ENCODE data around the gene DYNLT2. TPM values are rescaled to one million over a fixed set of nuclear protein-coding genes. Genes with fewer than 3 reads are reported as not detected.
A peak's percentile ranks its signal among the peaks of the same experiment; 100 is the strongest.

DYNLT2 gene
- polyA plus RNA-seq, 1 donor = 7.2 TPM

DNA sequence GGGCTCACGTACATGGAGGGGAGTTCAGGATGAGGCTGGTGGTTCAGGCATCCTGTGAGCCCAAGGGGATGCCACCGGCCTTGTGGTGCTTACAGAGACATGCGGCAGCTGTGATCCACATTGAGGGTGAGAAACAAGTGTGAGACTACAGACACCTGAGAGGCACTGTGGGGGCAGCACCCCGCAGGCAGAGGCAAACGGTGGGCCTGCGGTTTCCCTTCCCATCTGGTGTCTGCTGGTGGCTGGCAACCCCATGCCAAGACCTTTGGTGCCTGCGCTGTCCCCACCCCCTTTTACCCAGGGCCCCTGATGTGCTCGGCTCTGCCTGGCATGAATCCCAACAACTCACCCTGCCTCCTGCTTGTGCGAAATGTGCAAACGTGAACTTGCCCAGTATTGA is 42.0 kb upstream of the DYNLT2 start:
- no CpG with 5 or more reads among the region's 10 CpGs for WGBS (ENCODE audit: insufficient coverage, low lambda C conversion rate)
- H3K9me3 ChIP-seq (ENCODE audit: control insufficient read depth, low read depth, low read length) = no peaks in the 10 kb centered on the region
- no peak for DNase-seq

DNA sequence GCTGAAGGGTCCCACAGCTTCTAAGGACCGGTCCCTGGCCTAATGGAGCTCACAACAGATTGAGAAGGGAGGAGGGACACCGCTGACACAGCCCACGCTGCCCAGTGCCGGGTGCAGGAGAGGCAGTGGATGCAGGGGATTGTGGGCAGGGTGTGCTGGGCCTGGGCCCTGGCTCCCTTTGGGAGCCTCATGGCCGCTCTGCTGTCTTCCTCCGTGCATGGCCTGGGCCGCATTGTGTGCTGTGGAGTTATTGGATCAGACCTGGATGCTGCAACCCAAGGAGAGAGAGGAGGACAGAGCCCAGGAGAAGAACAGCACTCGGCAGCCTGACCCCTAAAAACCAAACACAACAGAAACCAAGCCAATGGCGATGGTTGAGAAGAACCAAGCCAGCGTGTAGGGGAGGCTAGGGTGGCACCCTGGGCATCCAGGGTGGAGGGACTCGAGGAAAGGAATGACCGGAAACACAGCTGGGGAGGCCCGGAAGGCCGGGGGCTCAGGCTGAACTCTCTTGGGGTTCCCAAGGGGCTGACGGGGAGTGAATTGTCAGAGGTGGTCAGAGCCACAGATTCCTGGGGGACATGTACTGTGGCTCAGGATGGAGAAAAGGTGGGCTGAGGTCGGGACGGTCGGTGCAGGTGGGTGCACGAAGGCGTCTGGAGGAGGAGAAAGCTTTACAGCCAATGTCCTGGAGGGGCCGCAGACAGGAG is 41.1 kb upstream of the DYNLT2 start:
- DNase-seq = no peak

More for the DNA sequence above, 42.0 kb upstream of the DYNLT2 start:
- Histone ChIP-seq H3K27ac (ENCODE audit: low read length) (no peak overlapping the region), H3K36me3 (ENCODE audit: control insufficient read depth, insufficient read depth, low read length) (no peaks in the 10 kb centered on the region), H3K27me3 (ENCODE audit: control insufficient read depth, insufficient read depth, low read length) (no peaks in the 10 kb centered on the region), H3K4me3 (ENCODE audit: low read length) (no peak overlapping the region), H3K4me1 (ENCODE audit: control insufficient read depth, insufficient read depth, low read length) (peaks cover 33% of the 10 kb centered on the region)

DNA sequence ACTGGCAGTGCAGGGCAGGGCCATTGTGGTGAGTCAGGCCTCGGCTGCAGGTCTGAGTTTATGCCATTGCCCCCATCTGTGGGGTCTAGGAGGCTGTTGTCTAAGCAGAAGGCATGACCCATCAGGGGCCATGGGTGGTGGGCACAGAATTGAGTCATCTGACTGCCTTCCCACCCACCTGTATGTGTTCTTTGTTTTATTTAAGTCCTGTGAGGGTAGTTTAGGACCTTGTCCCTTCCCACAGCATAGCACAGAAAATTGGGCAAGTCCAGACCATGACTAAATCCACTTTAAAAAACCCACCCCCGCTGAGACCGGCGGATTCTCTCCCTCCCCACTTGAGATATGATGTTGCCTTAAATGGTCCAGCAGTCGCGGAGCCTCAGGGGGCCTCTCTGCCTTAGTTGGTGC is 40.4 kb upstream of the DYNLT2 start:
- no peak for DNase-seq
- WGBS (ENCODE audit: insufficient coverage, low lambda C conversion rate) = 80% methylated on average over 2 of the region's 6 CpGs

More for the DNA sequence above, 41.1 kb upstream of the DYNLT2 start:
- Histone ChIP-seq H3K4me1 (ENCODE audit: control insufficient read depth, insufficient read depth, low read length) (peaks cover 32% of the 10 kb centered on the region), H3K4me3 (ENCODE audit: low read length) (no peak overlapping the region), H3K27me3 (ENCODE audit: control insufficient read depth, insufficient read depth, low read length) (no peaks in the 10 kb centered on the region), H3K36me3 (ENCODE audit: control insufficient read depth, insufficient read depth, low read length) (no peaks in the 10 kb centered on the region), H3K27ac (ENCODE audit: low read length) (no peak overlapping the region), H3K9me3 (ENCODE audit: control insufficient read depth, low read depth, low read length) (no peaks in the 10 kb centered on the region)
- WGBS (ENCODE audit: insufficient coverage, low lambda C conversion rate) = no CpG with 5 or more reads among the region's 21 CpGs

DNA sequence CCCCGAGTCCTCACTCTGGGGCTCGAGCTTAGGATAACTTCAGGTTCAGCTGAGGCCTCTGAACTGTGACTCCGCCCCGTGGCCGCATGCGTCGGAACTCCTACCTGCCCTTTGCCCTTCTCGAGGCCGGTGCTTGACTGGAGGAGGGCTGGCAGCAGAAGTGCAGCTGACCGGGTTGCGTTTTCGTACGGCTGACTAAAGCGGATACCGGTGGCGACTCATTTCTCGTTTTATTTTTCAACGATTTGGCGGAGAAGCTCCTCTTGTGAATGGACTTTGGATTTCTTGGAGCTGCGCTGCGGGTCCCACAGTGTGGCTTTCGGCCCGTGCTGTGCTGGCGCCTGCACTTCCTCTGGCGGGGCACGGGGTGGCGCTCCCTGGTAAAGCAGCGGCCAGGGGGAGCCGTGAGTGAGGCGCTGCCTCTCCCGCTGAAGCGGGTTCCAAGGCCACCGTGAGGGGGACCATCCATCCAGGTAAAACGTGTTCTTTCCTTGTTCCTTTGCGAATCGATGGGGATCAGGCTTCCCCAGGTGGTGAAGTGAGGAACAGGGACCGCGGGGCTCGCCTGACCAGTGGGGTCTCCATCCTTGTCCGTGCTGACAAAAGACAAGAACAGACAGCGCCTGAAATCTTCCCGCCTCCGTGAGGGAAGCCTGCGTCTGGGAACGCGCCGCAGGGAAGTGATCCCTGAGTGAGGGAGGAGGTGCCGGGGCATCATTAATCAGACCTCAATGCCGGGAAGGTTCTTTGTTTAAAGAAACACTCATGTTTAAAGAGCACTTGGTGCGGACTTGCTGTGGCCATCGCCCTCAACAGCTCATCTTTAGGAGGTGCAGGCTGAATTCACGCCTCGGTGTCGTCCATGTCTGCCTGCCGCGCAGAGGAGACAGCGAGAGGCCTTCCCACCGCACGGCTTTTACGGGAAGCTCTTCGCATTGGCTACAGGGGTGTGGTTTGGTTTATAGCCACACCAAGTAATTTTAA is 38.9 kb upstream of the DYNLT2 start:
- H3K4me3 ChIP-seq (ENCODE audit: low read length) = peak overlapping the region; percentile 51
- peak overlapping the region; percentile 66 for H3K27ac ChIP-seq (ENCODE audit: low read length)
- no peaks in the 10 kb centered on the region for H3K9me3 ChIP-seq (ENCODE audit: control insufficient read depth, low read depth, low read length)
- no CpG with 5 or more reads among the region's 61 CpGs for WGBS (ENCODE audit: insufficient coverage, low lambda C conversion rate)
- no peaks in the 10 kb centered on the region for H3K27me3 ChIP-seq (ENCODE audit: control insufficient read depth, insufficient read depth, low read length)
- DNase-seq = peak; percentile 76 to 89
- peaks cover 31% of the 10 kb centered on the region for H3K4me1 ChIP-seq (ENCODE audit: control insufficient read depth, insufficient read depth, low read length)
- no peaks in the 10 kb centered on the region for H3K36me3 ChIP-seq (ENCODE audit: control insufficient read depth, insufficient read depth, low read length)

More for the DNA sequence above, 40.4 kb upstream of the DYNLT2 start:
- H3K27ac ChIP-seq (ENCODE audit: low read length) = no peak overlapping the region
- no peaks in the 10 kb centered on the region for H3K36me3 ChIP-seq (ENCODE audit: control insufficient read depth, insufficient read depth, low read length)
- H3K9me3 ChIP-seq (ENCODE audit: control insufficient read depth, low read depth, low read length) = no peaks in the 10 kb centered on the region
- peaks cover 32% of the 10 kb centered on the region for H3K4me1 ChIP-seq (ENCODE audit: control insufficient read depth, insufficient read depth, low read length)
- no peak overlapping the region for H3K4me3 ChIP-seq (ENCODE audit: low read length)
- no peaks in the 10 kb centered on the region for H3K27me3 ChIP-seq (ENCODE audit: control insufficient read depth, insufficient read depth, low read length)

DNA sequence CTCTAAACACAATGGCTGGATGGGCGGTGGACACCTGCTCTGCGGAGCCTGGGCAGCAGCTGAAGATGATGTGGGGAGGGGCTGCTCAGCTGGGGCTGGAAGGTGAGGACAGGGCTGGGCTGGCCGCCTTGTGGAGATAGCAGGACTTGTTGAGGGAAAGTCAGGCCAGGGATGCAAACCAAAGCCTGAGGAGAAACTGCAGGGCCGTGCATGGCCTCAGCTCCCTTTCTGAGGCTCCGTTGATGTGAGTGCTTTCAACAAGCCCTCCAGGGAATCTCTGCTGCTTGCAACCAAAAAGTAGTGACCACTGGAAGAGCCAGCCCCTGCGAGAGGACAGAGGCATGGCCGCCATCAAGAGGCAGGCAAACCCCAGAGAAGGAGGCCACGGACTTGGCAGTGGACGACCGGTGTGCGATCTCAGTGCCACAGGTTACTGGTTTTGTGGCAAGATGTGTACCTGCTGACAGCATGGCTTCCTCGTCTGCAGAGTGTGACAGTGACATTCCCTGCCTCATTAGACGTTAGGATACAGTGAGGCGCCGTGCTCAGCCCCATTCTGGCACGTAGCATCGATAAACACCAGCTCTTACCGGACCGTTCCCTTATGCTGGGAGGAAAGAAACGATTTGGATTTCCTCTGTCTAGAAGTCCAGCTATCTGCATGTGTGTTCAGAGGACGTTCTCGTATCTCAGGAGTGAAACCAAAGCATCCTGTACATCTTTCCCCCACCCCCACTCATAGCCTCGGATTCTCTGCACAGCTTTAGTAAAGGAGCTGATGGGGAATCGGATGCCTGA is 38.0 kb upstream of the DYNLT2 start:
- Histone ChIP-seq H3K9me3 (ENCODE audit: control insufficient read depth, low read depth, low read length) (no peaks in the 10 kb centered on the region), H3K4me1 (ENCODE audit: control insufficient read depth, insufficient read depth, low read length) (peaks cover 22% of the 10 kb centered on the region), H3K4me3 (ENCODE audit: low read length) (peak overlapping the region; percentile 51), H3K27me3 (ENCODE audit: control insufficient read depth, insufficient read depth, low read length) (no peaks in the 10 kb centered on the region), H3K36me3 (ENCODE audit: control insufficient read depth, insufficient read depth, low read length) (no peaks in the 10 kb centered on the region), H3K27ac (ENCODE audit: low read length) (no peak overlapping the region)
- WGBS (ENCODE audit: insufficient coverage, low lambda C conversion rate) = no CpG with 5 or more reads among the region's 24 CpGs
- no peak for DNase-seq

DNA sequence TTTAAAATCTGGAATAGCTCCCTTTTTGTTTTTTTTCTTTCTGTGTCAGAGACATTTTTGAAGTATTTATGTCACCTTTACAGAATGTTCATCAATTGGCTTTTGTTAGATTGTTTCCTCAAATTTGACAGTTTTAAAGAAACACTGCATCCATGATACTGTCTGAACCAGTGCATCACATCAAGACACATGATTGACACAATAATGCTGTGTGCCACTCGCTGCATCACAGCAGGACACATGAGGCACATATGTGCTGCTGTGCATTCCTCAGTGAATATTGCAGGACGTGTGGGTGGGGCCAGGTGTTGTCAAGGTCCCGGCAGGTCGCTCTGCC is 37.4 kb upstream of the DYNLT2 start:
- no peak overlapping the region for H3K4me3 ChIP-seq (ENCODE audit: low read length)
- DNase-seq = no peak
- WGBS (ENCODE audit: insufficient coverage, low lambda C conversion rate) = no CpG with 5 or more reads among the region's 4 CpGs
- no peak overlapping the region for H3K27ac ChIP-seq (ENCODE audit: low read length)
- no peaks in the 10 kb centered on the region for H3K27me3 ChIP-seq (ENCODE audit: control insufficient read depth, insufficient read depth, low read length)
- H3K4me1 ChIP-seq (ENCODE audit: control insufficient read depth, insufficient read depth, low read length) = peaks cover 17% of the 10 kb centered on the region
- no peaks in the 10 kb centered on the region for H3K9me3 ChIP-seq (ENCODE audit: control insufficient read depth, low read depth, low read length)
- no peaks in the 10 kb centered on the region for H3K36me3 ChIP-seq (ENCODE audit: control insufficient read depth, insufficient read depth, low read length)

DNA sequence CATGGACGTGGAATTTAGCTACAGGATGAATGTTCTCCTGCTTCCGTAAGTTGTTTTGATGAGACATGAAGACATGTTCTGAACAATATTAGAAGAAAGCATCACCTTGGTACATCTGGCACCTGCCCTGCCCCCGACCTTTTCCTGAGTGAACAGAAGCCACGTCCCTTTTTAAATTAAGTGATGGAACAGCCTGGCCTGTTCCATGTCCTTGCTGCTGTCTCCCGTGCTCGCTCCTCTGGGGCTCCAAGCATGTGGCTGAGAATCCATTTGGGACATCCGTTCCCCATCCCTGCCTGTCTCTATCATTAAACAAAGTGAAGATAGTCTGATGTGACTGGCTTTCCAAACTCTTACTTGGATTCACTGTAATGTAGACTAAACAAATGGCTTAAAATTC is 36.4 kb upstream of the DYNLT2 start:
- H3K27ac ChIP-seq (ENCODE audit: low read length) = no peak overlapping the region
- H3K4me3 ChIP-seq (ENCODE audit: low read length) = no peak overlapping the region
- no peak for DNase-seq
- H3K9me3 ChIP-seq (ENCODE audit: control insufficient read depth, low read depth, low read length) = no peaks in the 10 kb centered on the region
- peaks cover 15% of the 10 kb centered on the region for H3K4me1 ChIP-seq (ENCODE audit: control insufficient read depth, insufficient read depth, low read length)
- 100% methylated on average over 2 of the region's 7 CpGs for WGBS (ENCODE audit: insufficient coverage, low lambda C conversion rate)
- no peaks in the 10 kb centered on the region for H3K27me3 ChIP-seq (ENCODE audit: control insufficient read depth, insufficient read depth, low read length)
- peaks cover 2% of the 10 kb centered on the region for H3K36me3 ChIP-seq (ENCODE audit: control insufficient read depth, insufficient read depth, low read length)

GRCh38 chr6:169786349-169786748 is 35.0 kb upstream of the DYNLT2 start:
- H3K9me3 ChIP-seq (ENCODE audit: control insufficient read depth, low read depth, low read length) = no peaks in the 10 kb centered on the region
- no CpG with 5 or more reads among the region's 5 CpGs for WGBS (ENCODE audit: insufficient coverage, low lambda C conversion rate)
- peaks cover 11% of the 10 kb centered on the region for H3K4me1 ChIP-seq (ENCODE audit: control insufficient read depth, insufficient read depth, low read length)
- H3K4me3 ChIP-seq (ENCODE audit: low read length) = no peak overlapping the region
- DNase-seq = no peak
- H3K27ac ChIP-seq (ENCODE audit: low read length) = no peak overlapping the region
- peaks cover 6% of the 10 kb centered on the region for H3K36me3 ChIP-seq (ENCODE audit: control insufficient read depth, insufficient read depth, low read length)
- H3K27me3 ChIP-seq (ENCODE audit: control insufficient read depth, insufficient read depth, low read length) = no peaks in the 10 kb centered on the region

GRCh38 chr6:169785566-169785965 is 34.2 kb upstream of the DYNLT2 start:
- no CpG with 5 or more reads among the region's 9 CpGs for WGBS (ENCODE audit: insufficient coverage, low lambda C conversion rate)

DNA sequence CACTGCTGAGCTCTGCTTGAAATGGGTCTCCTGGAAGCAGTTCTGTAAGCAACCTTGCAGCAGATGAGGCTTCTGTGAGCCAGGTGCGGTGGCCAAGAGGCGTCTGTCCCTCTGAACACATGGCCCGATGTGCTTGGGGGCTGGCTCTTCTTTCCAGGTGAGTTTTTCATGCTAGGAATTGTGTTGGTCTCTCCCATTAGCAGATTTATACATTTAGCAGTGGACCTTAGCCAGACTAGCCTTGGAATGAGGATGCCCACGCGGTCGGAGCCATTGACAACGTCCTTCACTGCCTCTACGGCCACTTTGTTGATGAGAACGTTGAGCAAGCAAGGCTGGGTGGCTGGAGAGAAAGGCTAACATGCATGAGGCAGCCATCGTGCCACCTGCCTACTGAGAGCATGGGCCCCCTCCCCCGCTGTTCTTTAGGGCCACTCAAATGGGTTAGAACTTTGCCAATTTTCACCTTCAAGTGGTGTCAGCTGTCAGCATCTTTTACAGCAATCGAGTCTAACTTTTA is 33.5 kb upstream of the DYNLT2 start:
- no peak for DNase-seq
- peaks cover 11% of the 10 kb centered on the region for H3K36me3 ChIP-seq (ENCODE audit: control insufficient read depth, insufficient read depth, low read length)
- H3K27me3 ChIP-seq (ENCODE audit: control insufficient read depth, insufficient read depth, low read length) = no peaks in the 10 kb centered on the region
- no peaks in the 10 kb centered on the region for H3K9me3 ChIP-seq (ENCODE audit: control insufficient read depth, low read depth, low read length)
- H3K27ac ChIP-seq (ENCODE audit: low read length) = no peak overlapping the region
- peaks cover 7% of the 10 kb centered on the region for H3K4me1 ChIP-seq (ENCODE audit: control insufficient read depth, insufficient read depth, low read length)
- no peak overlapping the region for H3K4me3 ChIP-seq (ENCODE audit: low read length)
- WGBS (ENCODE audit: insufficient coverage, low lambda C conversion rate) = no CpG with 5 or more reads among the region's 12 CpGs

More at GRCh38 chr6:169785566-169785965, 34.2 kb upstream of the DYNLT2 start:
- Histone ChIP-seq H3K9me3 (ENCODE audit: control insufficient read depth, low read depth, low read length) (no peaks in the 10 kb centered on the region), H3K36me3 (ENCODE audit: control insufficient read depth, insufficient read depth, low read length) (peaks cover 8% of the 10 kb centered on the region), H3K27me3 (ENCODE audit: control insufficient read depth, insufficient read depth, low read length) (no peaks in the 10 kb centered on the region), H3K4me3 (ENCODE audit: low read length) (no peak overlapping the region), H3K27ac (ENCODE audit: low read length) (no peak overlapping the region), H3K4me1 (ENCODE audit: control insufficient read depth, insufficient read depth, low read length) (peaks cover 7% of the 10 kb centered on the region)
- DNase-seq = no peak

Measured in large intestine (tissue), 3 donors.